Keratinocyte (primary cell): ENCODE data around the gene ZBP1. TPM values are rescaled to one million over a fixed set of nuclear protein-coding genes. Genes with fewer than 3 reads are reported as not detected.

Experiments
- DNase-seq: peaks from one replicate; pipeline ENCODE4 v3.0.0-alpha.2; 2011; ENCODE audit warnings: low read depth, missing footprints, low spot score
- FAIRE-seq: peaks from 2 replicates; lab custom pipeline; 2011; peaks lifted over from hg19 to GRCh38; lab: Jason Lieb, UNC
- H2AFZ ChIP-seq: 2 replicates; pipeline ENCODE4 v1.6.0; 2012; ENCODE audit warnings: low read length, control low read depth, inconsistent platforms; ENCODE audit not compliant: control insufficient read depth
- H3K27ac ChIP-seq: 2 replicates; pipeline ENCODE4 v1.5.1; 2011; ENCODE audit warnings: low read length; ENCODE audit not compliant: control insufficient read depth, insufficient read depth
- H3K27me3 ChIP-seq: 3 replicates; pipeline ENCODE4 v1.6.0; 2011; ENCODE audit warnings: low read length; ENCODE audit not compliant: control insufficient read depth, insufficient read depth; ENCODE audit errors: extremely low read depth
- H3K36me3 ChIP-seq, 2 experiments: 2 replicates in 1 of 2; 3 replicates in 1 of 2; pipeline ENCODE4 v1.5.1; 2011; ENCODE audit warnings: low read length in 2 of 2, mild to moderate bottlenecking in 1 of 2; ENCODE audit not compliant: control insufficient read depth in 2 of 2, insufficient read depth in 2 of 2; ENCODE audit errors: extremely low read depth in 1 of 2
- H3K4me1 ChIP-seq: 3 replicates; pipeline ENCODE4 v1.5.1; 2011; ENCODE audit warnings: low read length; ENCODE audit not compliant: control insufficient read depth, insufficient read depth; ENCODE audit errors: extremely low read depth
- H3K4me2 ChIP-seq: 3 replicates; pipeline ENCODE4 v1.6.0; 2011; ENCODE audit warnings: low read depth, low read length; ENCODE audit not compliant: control insufficient read depth, insufficient read depth; ENCODE audit errors: extremely low read depth
- H3K4me3 ChIP-seq, 3 experiments: fragments of 200-600 bp in 1 of 3; sonication (generic) in 1 of 3; 2 replicates in 2 of 3; 3 replicates in 1 of 3; pipeline ENCODE4 v1.5.1; 2011 to 2016; ENCODE audit warnings: low read length in 3 of 3, mild to moderate bottlenecking in 3 of 3, control low read depth in 2 of 3, inconsistent platforms in 1 of 3, low read depth in 1 of 3, mixed read lengths in 1 of 3, mixed run types in 1 of 3, moderate library complexity in 1 of 3; ENCODE audit not compliant: control insufficient read depth in 2 of 3, insufficient read depth in 2 of 3; ENCODE audit errors: extremely low read depth in 1 of 3
- H3K79me2 ChIP-seq: 2 replicates; pipeline ENCODE4 v1.6.0; 2012; ENCODE audit warnings: low read length; ENCODE audit not compliant: control insufficient read depth, insufficient read depth
- H3K9ac ChIP-seq: 3 replicates; pipeline ENCODE4 v1.6.0; 2011; ENCODE audit warnings: low read length; ENCODE audit not compliant: control insufficient read depth, insufficient read depth; ENCODE audit errors: extremely low read depth
- H3K9me1 ChIP-seq: 3 replicates; pipeline ENCODE4 v1.6.0; 2011; ENCODE audit warnings: low read length; ENCODE audit not compliant: control insufficient read depth, insufficient read depth; ENCODE audit errors: extremely low read depth
- H3K9me3 ChIP-seq: 2 replicates; pipeline ENCODE4 v1.5.1; 2012; ENCODE audit warnings: low read depth, low read length; ENCODE audit not compliant: control insufficient read depth
- H4K20me1 ChIP-seq: 3 replicates; pipeline ENCODE4 v1.6.0; 2011; ENCODE audit warnings: low read length; ENCODE audit not compliant: control insufficient read depth, insufficient read depth; ENCODE audit errors: extremely low read depth
- EZH2 ChIP-seq: IDR thresholded peaks from one replicate; pipeline ENCODE4 v1.6.1; 2012; ENCODE audit warnings: inconsistent platforms, mild to moderate bottlenecking, low read length, moderate library complexity
- dilution Hi-C: fragments of 300-500 bp; cut with MboI; formaldehyde crosslinking; loops from one replicate; pipeline ENCODE4 v1.7.0; 2020; ENCODE audit warnings: low sequenced_read_pairs; ENCODE audit not compliant: extremely low pct_ligation_motif_present
- polyA plus RNA-seq, 5 experiments: library from polyadenylated mRNA; depleted of rRNA in 3 of 5; stranded (reverse) in 3 of 5; stranded (forward) in 1 of 5; unstranded in 1 of 5; fragments of >200 nt; gene quantifications; 1 replicate in 1 of 5; 2 replicates in 3 of 5; 3 replicates in 1 of 5; pipeline versions ENCODE4 v1.2.1 to v1.2.3, GENCODE V29; 2011 to 2012; ENCODE audit warnings: missing spikeins in 2 of 5, low read depth in 1 of 5, low replicate concordance in 1 of 5
- TF ChIP-seq, protein P1 (sequence below), 3 experiments: IDR thresholded peaks in 1 of 3; conservative IDR thresholded peaks in 1 of 3; optimal IDR thresholded peaks in 1 of 3; 2 replicates in 2 of 3; 3 replicates in 1 of 3; pipeline versions ENCODE3 to v1.5.1; 2011; ENCODE audit warnings: low read length in 3 of 3, mild to moderate bottlenecking in 3 of 3, moderate library complexity in 2 of 3, control low read depth in 1 of 3, inconsistent platforms in 1 of 3; ENCODE audit not compliant: insufficient read depth in 2 of 3; ENCODE audit errors: extremely low read depth in 1 of 3

Gene ZBP1
- polyA plus RNA-seq, 1 donor (not counting 4 experiments of a cell fraction or from before 2014, with no cell fraction given) = 0.08 TPM

DNA sequence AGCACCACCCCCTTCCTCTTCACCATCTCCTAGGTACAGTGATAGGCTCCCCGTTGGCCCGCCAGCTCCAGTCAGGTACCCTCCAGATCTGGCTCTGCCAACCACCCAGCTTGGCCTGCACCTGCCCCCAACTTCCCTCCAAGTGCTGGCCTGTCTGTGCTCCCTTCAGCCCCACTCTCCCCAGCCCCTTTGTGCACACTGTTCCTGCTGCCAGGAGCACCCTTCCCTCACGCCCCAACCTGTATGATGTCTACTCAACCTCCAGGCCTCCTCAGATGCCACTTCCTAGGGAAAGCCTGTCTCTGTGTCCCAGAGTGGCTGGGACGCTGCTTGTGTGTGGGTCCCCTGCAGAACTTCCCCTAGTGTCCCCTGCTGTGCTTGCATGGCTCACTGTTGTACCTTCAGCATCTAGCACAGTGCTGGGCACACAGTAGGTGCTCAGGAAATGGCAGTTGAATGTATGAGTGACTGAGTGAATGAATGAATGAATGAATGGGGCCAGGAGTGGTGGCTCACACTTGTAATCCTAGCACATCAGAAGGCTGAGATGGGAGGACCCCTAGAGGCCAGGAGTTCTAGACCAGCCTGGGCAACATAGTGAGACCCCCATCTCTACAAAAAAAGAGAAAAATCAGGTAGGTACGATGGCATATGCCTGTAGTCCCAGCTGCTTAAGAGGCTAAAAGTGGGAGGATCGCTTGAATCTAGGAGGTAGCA is 3.0 kb downstream of the ZBP1 start:
- no peak overlapping the region for H2AFZ ChIP-seq
- no peaks in the 10 kb centered on the region for H3K9me1 ChIP-seq
- no peaks in the 10 kb centered on the region for H3K79me2 ChIP-seq
- H4K20me1 ChIP-seq = peaks cover 4% of the 10 kb centered on the region
- no peak for FAIRE-seq
- H3K36me3 ChIP-seq = no peaks in the 10 kb centered on the region
- H3K4me1 ChIP-seq = peaks cover 22% of the 10 kb centered on the region
- TF ChIP-seq, protein P1, sequence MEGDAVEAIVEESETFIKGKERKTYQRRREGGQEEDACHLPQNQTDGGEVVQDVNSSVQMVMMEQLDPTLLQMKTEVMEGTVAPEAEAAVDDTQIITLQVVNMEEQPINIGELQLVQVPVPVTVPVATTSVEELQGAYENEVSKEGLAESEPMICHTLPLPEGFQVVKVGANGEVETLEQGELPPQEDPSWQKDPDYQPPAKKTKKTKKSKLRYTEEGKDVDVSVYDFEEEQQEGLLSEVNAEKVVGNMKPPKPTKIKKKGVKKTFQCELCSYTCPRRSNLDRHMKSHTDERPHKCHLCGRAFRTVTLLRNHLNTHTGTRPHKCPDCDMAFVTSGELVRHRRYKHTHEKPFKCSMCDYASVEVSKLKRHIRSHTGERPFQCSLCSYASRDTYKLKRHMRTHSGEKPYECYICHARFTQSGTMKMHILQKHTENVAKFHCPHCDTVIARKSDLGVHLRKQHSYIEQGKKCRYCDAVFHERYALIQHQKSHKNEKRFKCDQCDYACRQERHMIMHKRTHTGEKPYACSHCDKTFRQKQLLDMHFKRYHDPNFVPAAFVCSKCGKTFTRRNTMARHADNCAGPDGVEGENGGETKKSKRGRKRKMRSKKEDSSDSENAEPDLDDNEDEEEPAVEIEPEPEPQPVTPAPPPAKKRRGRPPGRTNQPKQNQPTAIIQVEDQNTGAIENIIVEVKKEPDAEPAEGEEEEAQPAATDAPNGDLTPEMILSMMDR (optimal IDR thresholded peaks at IDR 0.05 in 1 of 3, IDR thresholded peaks at IDR 0.05 in 1 of 3, conservative IDR thresholded peaks at IDR 0.05 in 1 of 3; ENCODE audit: extremely low read depth in 1 of 3, insufficient read depth in 2 of 3, low read length in 3 of 3) = no peak
- TF ChIP-seq EZH2 = no peak
- H3K27me3 ChIP-seq = peaks cover 35% of the 10 kb centered on the region
- H3K4me3 ChIP-seq = no peak overlapping the region
- DNase-seq = no peak
- no peak overlapping the region for H3K4me2 ChIP-seq
- dilution Hi-C loops = loop anchor here (25.0 kb wide), 1 partner anchor 570 kb away; no protein-coding TSS in a partner anchor
- H3K9me3 ChIP-seq = no peaks in the 10 kb centered on the region
- no peak overlapping the region for H3K9ac ChIP-seq
- H3K27ac ChIP-seq = no peak overlapping the region

DNA sequence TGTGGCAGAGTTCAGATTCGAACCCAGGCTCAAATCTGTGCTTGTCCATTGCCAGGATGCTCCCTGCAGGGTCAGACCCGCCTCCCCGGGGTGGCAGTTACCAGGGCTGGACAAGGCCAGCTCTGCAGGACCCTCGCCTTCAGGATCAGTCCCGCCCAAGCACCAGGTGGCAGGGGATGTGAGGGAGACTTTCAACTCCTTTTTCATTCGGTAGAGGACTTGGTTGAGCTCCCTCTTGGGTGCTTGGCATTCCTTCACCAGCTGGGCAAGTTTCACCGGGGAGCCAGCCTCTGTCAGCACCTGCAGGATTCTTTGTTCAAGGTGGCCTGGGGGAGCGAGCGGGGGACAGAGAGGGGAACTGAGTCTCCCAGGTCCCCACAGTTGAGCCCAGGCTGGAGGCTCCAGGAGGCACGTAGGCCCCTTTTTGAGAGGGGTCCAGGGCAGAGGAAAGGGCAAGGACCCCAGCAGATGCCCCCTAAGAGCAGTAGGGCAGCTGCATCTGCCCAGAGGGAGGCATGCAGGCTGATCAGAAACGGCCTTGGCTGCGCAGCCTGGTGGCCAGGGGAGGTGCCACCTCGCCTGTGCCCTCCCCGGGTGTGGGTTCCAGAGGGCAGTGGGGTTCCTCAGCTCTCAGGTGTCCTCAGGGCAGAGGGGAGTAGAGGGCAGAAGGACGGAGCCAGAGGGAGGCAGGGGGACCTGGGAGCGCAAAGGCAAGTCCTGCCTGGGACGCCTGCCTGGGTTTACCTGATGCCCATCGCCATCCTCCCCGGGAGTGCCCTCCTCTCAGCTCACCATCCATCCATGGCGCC is 3.9 kb downstream of the ZBP1 start:
- no peak for FAIRE-seq
- dilution Hi-C loops = loop anchor here (25.0 kb wide), 1 partner anchor 571 kb away; no protein-coding TSS in a partner anchor
- Histone ChIP-seq H3K36me3 (no peaks in the 10 kb centered on the region), H3K9me3 (no peaks in the 10 kb centered on the region), H3K27me3 (peaks cover 43% of the 10 kb centered on the region), H3K9ac (no peak overlapping the region), H3K4me1 (peaks cover 13% of the 10 kb centered on the region), H3K27ac (no peak overlapping the region), H3K79me2 (no peaks in the 10 kb centered on the region), H4K20me1 (peaks cover 4% of the 10 kb centered on the region), H3K4me2 (no peak overlapping the region), H3K4me3 (no peak overlapping the region), H2AFZ (no peak overlapping the region), H3K9me1 (no peaks in the 10 kb centered on the region)
- TF ChIP-seq EZH2 = no peak
- TF ChIP-seq, protein P1 (optimal IDR thresholded peaks at IDR 0.05 in 1 of 3, IDR thresholded peaks at IDR 0.05 in 1 of 3, conservative IDR thresholded peaks at IDR 0.05 in 1 of 3; ENCODE audit: extremely low read depth in 1 of 3, insufficient read depth in 2 of 3, low read length in 3 of 3) = no peak
- no peak for DNase-seq
